Measurements from ENCODE around the gene SHKBP1. TPM values are rescaled to one million over a fixed set of nuclear protein-coding genes. Genes with fewer than 3 reads are reported as not detected.

Gene SHKBP1
- total RNA-seq, 1 experiment from 2014 or later = 92.9 TPM

DNA sequence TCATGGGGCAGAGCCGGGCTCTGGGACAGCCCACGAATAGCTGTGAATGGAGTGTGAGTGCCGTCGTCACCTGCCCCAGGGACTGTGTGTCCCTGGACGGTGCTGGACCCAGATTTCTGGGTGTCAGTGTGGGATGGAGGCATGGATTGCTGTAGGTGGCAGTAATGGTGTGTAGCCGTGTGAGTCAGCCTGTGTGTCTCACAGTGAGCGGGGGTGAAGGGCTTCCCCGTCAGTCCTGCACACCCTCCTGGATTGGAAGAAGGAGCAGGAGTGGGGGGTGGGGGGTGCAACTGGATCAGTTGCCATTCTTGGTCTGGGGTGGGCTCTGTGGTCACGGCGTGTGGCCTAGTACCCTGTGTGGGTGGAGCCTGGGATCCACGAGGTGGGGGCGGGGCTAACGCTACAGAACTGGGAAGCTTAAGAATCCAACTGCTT is 18.0 kb downstream of the SHKBP1 start:
- Histone ChIP-seq H3K4me2 (ENCODE audit: insufficient read depth, insufficient read length, low read length) (peak overlapping the region; percentile 48), H2BK12ac (ENCODE audit: insufficient read length, low read depth, low read length) (no peak overlapping the region), H3K14ac (ENCODE audit: insufficient read depth, low read length) (peak overlapping the region; percentile 81), H2AK5ac (ENCODE audit: insufficient read length, low read length) (peak overlapping the region; percentile 62), H3K27me3 (ENCODE audit: insufficient read depth, low read length) (no peaks in the 10 kb centered on the region; the same call in 1 of the 2 replicates), H2BK120ac (ENCODE audit: low read depth, low read length, poor library complexity, severe bottlenecking) (no peak overlapping the region), H3T11ph (ENCODE audit: low read length) (no peak overlapping the region), H3K79me2 (ENCODE audit: insufficient read depth, low read length) (no peaks in the 10 kb centered on the region), H3K56ac (ENCODE audit: insufficient read length, low read depth, low read length) (peak overlapping the region; percentile 36), H2AFZ (ENCODE audit: low read length) (no peak overlapping the region), H2BK20ac (ENCODE audit: low read depth, low read length, poor library complexity, severe bottlenecking) (no peak overlapping the region), H3K23me2 (ENCODE audit: insufficient read length, low read depth, low read length, poor library complexity, severe bottlenecking) (peaks cover 17% of the 10 kb centered on the region), H3K79me1 (ENCODE audit: insufficient read depth, low read depth, low read length, poor library complexity, severe bottlenecking) (no peaks in the 10 kb centered on the region), H3K9ac (ENCODE audit: extremely low read depth, insufficient read length, low read length) (no peak overlapping the region), H3K9me3 (ENCODE audit: control insufficient read depth, low read depth, low read length) (no peaks in the 10 kb centered on the region), H4K5ac (ENCODE audit: insufficient read length, low read depth, low read length) (no peak overlapping the region), H4K20me1 (ENCODE audit: control insufficient read depth, insufficient read depth, insufficient read length) (no peaks in the 10 kb centered on the region), H4K91ac (ENCODE audit: insufficient read length, low read depth, low read length) (no peak overlapping the region), H3K18ac (ENCODE audit: insufficient read length, low read depth, low read length) (peak overlapping the region; percentile 82), H3K23ac (ENCODE audit: insufficient read length, low read depth, low read length) (no peak overlapping the region), H3K4me1 (ENCODE audit: insufficient read depth, low read length) (peaks cover 3% of the 10 kb centered on the region; the same call in 1 of the 2 replicates), H4K8ac (replicated peaks; ENCODE audit: insufficient read length, low read depth, low read length) (no peak overlapping the region), H2BK15ac (ENCODE audit: low read depth, low read length) (peak overlapping the region; percentile 95; the same call in 1 of the 2 replicates), H2BK5ac (ENCODE audit: insufficient read length, low read length) (no peak overlapping the region), H3K27ac (ENCODE audit: insufficient read length, low read depth, low read length) (no peak overlapping the region), H3K4ac (ENCODE audit: low read depth, low read length) (no peak overlapping the region; the same call in 1 of the 2 replicates)
- H3K36me3 Mint-ChIP-seq (ENCODE audit: insufficient read depth in 1 of 3, low read depth in 3 of 3) = peaks cover 2 to 18% (median 7%) of the 10 kb centered on the region in 3 experiments; a peak in 5 of 7 replicates
- H3K27me3 Mint-ChIP-seq (ENCODE audit: low read depth) = peaks cover 38% of the 10 kb centered on the region
- peaks cover 18 to 38% of the 10 kb centered on the region in 2 experiments for H3K4me1 Mint-ChIP-seq
- no peaks in the 10 kb centered on the region for H3K9me3 Mint-ChIP-seq
- H3K4me3 Mint-ChIP-seq = peak overlapping the region in 1 of 2 experiments; percentile 57; a peak in 2 of 5 replicates
- TF ChIP-seq, protein P1, sequence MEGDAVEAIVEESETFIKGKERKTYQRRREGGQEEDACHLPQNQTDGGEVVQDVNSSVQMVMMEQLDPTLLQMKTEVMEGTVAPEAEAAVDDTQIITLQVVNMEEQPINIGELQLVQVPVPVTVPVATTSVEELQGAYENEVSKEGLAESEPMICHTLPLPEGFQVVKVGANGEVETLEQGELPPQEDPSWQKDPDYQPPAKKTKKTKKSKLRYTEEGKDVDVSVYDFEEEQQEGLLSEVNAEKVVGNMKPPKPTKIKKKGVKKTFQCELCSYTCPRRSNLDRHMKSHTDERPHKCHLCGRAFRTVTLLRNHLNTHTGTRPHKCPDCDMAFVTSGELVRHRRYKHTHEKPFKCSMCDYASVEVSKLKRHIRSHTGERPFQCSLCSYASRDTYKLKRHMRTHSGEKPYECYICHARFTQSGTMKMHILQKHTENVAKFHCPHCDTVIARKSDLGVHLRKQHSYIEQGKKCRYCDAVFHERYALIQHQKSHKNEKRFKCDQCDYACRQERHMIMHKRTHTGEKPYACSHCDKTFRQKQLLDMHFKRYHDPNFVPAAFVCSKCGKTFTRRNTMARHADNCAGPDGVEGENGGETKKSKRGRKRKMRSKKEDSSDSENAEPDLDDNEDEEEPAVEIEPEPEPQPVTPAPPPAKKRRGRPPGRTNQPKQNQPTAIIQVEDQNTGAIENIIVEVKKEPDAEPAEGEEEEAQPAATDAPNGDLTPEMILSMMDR (conservative IDR thresholded peaks at IDR 0.05) = no peak
- peak overlapping the region in 2 of 3 experiments; percentile 21 to 61; a peak in 3 of 7 replicates for H3K27ac Mint-ChIP-seq
- no CpG with 5 or more reads among the region's 13 CpGs for WGBS (ENCODE audit: extremely low coverage, insufficient read length, low lambda C conversion rate)
- no peak for DNase-seq
